ENCODE measurements around the gene TOMM34.

- TF ChIP-seq EZH2phosphoT487 (IDR thresholded peaks at IDR 0.05; ENCODE audit: unreplicated experiment) (no peak), POLR2AphosphoS5 (IDR thresholded peaks at IDR 0.05; ENCODE audit: low read depth) (no peak), CTCF (conservative IDR thresholded peaks at IDR 0.05; ENCODE audit: low read depth in 2 of 2) (no peak), CREB1 (CRISPR knock-in tag; IDR thresholded peaks at IDR 0.05; ENCODE audit: low read depth) (no peak), EZH2 (IDR thresholded peaks at IDR 0.05; ENCODE audit: low read depth, unreplicated experiment) (no peak), NANOG (IDR thresholded peaks at IDR 0.05; ENCODE audit: borderline replicate concordance) (no peak), ZNF114 (CRISPR knock-in tag; IDR thresholded peaks at IDR 0.05) (no peak), JUNB (IDR thresholded peaks at IDR 0.05; ENCODE audit: unreplicated experiment) (no peak), STAT1 (IDR thresholded peaks at IDR 0.05; ENCODE audit: unreplicated experiment) (no peak), ETS1 (IDR thresholded peaks at IDR 0.05) (no peak), ZNF462 (CRISPR knock-in tag; IDR thresholded peaks at IDR 0.05) (no peak), ZNF331 (CRISPR knock-in tag; IDR thresholded peaks at IDR 0.05; ENCODE audit: low read depth) (no peak)
- TF ChIP-seq, protein P1, sequence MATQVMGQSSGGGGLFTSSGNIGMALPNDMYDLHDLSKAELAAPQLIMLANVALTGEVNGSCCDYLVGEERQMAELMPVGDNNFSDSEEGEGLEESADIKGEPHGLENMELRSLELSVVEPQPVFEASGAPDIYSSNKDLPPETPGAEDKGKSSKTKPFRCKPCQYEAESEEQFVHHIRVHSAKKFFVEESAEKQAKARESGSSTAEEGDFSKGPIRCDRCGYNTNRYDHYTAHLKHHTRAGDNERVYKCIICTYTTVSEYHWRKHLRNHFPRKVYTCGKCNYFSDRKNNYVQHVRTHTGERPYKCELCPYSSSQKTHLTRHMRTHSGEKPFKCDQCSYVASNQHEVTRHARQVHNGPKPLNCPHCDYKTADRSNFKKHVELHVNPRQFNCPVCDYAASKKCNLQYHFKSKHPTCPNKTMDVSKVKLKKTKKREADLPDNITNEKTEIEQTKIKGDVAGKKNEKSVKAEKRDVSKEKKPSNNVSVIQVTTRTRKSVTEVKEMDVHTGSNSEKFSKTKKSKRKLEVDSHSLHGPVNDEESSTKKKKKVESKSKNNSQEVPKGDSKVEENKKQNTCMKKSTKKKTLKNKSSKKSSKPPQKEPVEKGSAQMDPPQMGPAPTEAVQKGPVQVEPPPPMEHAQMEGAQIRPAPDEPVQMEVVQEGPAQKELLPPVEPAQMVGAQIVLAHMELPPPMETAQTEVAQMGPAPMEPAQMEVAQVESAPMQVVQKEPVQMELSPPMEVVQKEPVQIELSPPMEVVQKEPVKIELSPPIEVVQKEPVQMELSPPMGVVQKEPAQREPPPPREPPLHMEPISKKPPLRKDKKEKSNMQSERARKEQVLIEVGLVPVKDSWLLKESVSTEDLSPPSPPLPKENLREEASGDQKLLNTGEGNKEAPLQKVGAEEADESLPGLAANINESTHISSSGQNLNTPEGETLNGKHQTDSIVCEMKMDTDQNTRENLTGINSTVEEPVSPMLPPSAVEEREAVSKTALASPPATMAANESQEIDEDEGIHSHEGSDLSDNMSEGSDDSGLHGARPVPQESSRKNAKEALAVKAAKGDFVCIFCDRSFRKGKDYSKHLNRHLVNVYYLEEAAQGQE (IDR thresholded peaks at IDR 0.05; ENCODE audit: unreplicated experiment): no peak
Observed at GRCh38 chr20:44988631-44989171, 28.5 kb upstream of the TOMM34 start.

All from GM23338 (cell line).